ENCODE measurements around the gene ASZ1. TPM values are rescaled to one million over a fixed set of nuclear protein-coding genes. Genes with fewer than 3 reads are reported as not detected.

The ASZ1 gene
- polyA plus RNA-seq (not detected in 2 replicates), polyA minus RNA-seq (not detected in 2 replicates)

- H3K79me2 ChIP-seq (replicated peaks; ENCODE audit: insufficient read depth, low read length), result no peaks in the 10 kb centered on the region
- TF ChIP-seq REST (IDR thresholded peaks at IDR 0.05; ENCODE audit: borderline replicate concordance) (no peak), MXI1 (conservative IDR thresholded peaks at IDR 0.05; ENCODE audit: poor library complexity, severe bottlenecking) (no peak), TAF1 (IDR thresholded peaks at IDR 0.05; ENCODE audit: low read depth) (no peak), EP300 (conservative IDR thresholded peaks at IDR 0.05; ENCODE audit: poor library complexity, severe bottlenecking) (no peak), POLR2AphosphoS5 (IDR thresholded peaks at IDR 0.05) (no peak), EZH2 (IDR thresholded peaks at IDR 0.05; ENCODE audit: borderline replicate concordance, insufficient read depth, low read length, poor library complexity, severe bottlenecking) (no peak), SMC3 (conservative IDR thresholded peaks at IDR 0.05; ENCODE audit: poor library complexity) (no peak)
- TF ChIP-seq, protein P1, sequence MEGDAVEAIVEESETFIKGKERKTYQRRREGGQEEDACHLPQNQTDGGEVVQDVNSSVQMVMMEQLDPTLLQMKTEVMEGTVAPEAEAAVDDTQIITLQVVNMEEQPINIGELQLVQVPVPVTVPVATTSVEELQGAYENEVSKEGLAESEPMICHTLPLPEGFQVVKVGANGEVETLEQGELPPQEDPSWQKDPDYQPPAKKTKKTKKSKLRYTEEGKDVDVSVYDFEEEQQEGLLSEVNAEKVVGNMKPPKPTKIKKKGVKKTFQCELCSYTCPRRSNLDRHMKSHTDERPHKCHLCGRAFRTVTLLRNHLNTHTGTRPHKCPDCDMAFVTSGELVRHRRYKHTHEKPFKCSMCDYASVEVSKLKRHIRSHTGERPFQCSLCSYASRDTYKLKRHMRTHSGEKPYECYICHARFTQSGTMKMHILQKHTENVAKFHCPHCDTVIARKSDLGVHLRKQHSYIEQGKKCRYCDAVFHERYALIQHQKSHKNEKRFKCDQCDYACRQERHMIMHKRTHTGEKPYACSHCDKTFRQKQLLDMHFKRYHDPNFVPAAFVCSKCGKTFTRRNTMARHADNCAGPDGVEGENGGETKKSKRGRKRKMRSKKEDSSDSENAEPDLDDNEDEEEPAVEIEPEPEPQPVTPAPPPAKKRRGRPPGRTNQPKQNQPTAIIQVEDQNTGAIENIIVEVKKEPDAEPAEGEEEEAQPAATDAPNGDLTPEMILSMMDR (IDR thresholded peaks at IDR 0.05; ENCODE audit: poor library complexity, severe bottlenecking), result no peak
- no peaks in the 10 kb centered on the region for H3K27me3 ChIP-seq (ENCODE audit: insufficient read depth, low read depth, low read length)
Measured at GRCh38 chr7:117427258-117427701, at the start of gene ASZ1. Gene ASZ1 (minus strand): TSS chr7:117427493. CDS start chr7:117427460, 33 bp downstream.

GRCh38 chr7:117476557-117477215 is 49.4 kb upstream of the ASZ1 start:
- Histone ChIP-seq H3K9me2 (ENCODE audit: insufficient read depth, low read length) (no peaks in the 10 kb centered on the region), H3K9ac (ENCODE audit: low read length) (no peak overlapping the region), H2AFZ (ENCODE audit: low read depth, low read length) (no peak overlapping the region), H3K36me3 (ENCODE audit: insufficient read depth, low read length) (no peaks in the 10 kb centered on the region), H3K9me3 (ENCODE audit: low read length) (no peaks in the 10 kb centered on the region), H3K4me2 (ENCODE audit: low read length) (no peak overlapping the region), H3F3A (ENCODE audit: insufficient read depth, low read length, poor library complexity, severe bottlenecking) (no peaks in the 10 kb centered on the region), H4K20me1 (ENCODE audit: insufficient read depth) (no peaks in the 10 kb centered on the region), H3K4me3 (ENCODE audit: low read length) (no peak overlapping the region), H3K79me2 (replicated peaks; ENCODE audit: insufficient read depth, low read length) (no peaks in the 10 kb centered on the region), H3K27me3 (ENCODE audit: insufficient read depth, low read depth, low read length) (peaks cover 60% of the 10 kb centered on the region), H3K27ac (ENCODE audit: low read length) (no peak overlapping the region)
- TF ChIP-seq TAF1 (IDR thresholded peaks at IDR 0.05; ENCODE audit: low read depth) (no peak), SMC3 (conservative IDR thresholded peaks at IDR 0.05; ENCODE audit: poor library complexity) (no peak), EP300 (conservative IDR thresholded peaks at IDR 0.05; ENCODE audit: poor library complexity, severe bottlenecking) (no peak), MXI1 (conservative IDR thresholded peaks at IDR 0.05; ENCODE audit: poor library complexity, severe bottlenecking) (no peak), RAD21 (conservative IDR thresholded peaks at IDR 0.05) (no peak), REST (IDR thresholded peaks at IDR 0.05; ENCODE audit: borderline replicate concordance) (no peak), POLR2AphosphoS5 (IDR thresholded peaks at IDR 0.05) (no peak), EZH2 (IDR thresholded peaks at IDR 0.05; ENCODE audit: borderline replicate concordance, insufficient read depth, low read length, poor library complexity, severe bottlenecking) (no peak)
- TF ChIP-seq, protein P1 (IDR thresholded peaks at IDR 0.05; ENCODE audit: poor library complexity, severe bottlenecking), result no peak

More at GRCh38 chr7:117427258-117427701, at the start of gene ASZ1:
- H3K36me3 ChIP-seq (ENCODE audit: insufficient read depth, low read length), result no peaks in the 10 kb centered on the region
- H3K9me2 ChIP-seq (ENCODE audit: insufficient read depth, low read length), result no peaks in the 10 kb centered on the region
- no peak within 1 kb of the TSS for H2AFZ ChIP-seq (ENCODE audit: low read depth, low read length)
- H3K9me3 ChIP-seq (ENCODE audit: low read length), result no peaks in the 10 kb centered on the region
- H3K27ac ChIP-seq (ENCODE audit: low read length), result no peak within 1 kb of the TSS
- H3K4me2 ChIP-seq (ENCODE audit: low read length), result no peak within 1 kb of the TSS
- H3F3A ChIP-seq (ENCODE audit: insufficient read depth, low read length, poor library complexity, severe bottlenecking), result no peaks in the 10 kb centered on the region
- H3K9ac ChIP-seq (ENCODE audit: low read length), result no peak within 1 kb of the TSS
- H4K20me1 ChIP-seq (ENCODE audit: insufficient read depth), result no peaks in the 10 kb centered on the region
- H3K4me3 ChIP-seq (ENCODE audit: low read length), result no peak within 1 kb of the TSS

Data from neural cell (in vitro differentiated cells).